GM12878 (cell line): ENCODE results near the gene AHCY. TPM values are rescaled to one million over a fixed set of nuclear protein-coding genes. Genes with fewer than 3 reads are reported as not detected.

Experiments used
- ATAC-seq: fragments of 200-7000 bp; cut with Tn5 transposase; 3 replicates; pipeline ENCODE4 v1.9.1; 2020; ENCODE audit warnings: mild to moderate bottlenecking, moderate library complexity
- BruUV-seq: library from RNA; stranded (reverse); fragments of 400-500 nt; replicated peaks from 2 replicates; lab custom pipeline; 2021; lab: Mats Ljungman, UMichigan
- CTCF ChIA-PET: fragments of 300-600 bp; sonication (Branson Sonifier 250); formaldehyde crosslinking; extraction: SDS; loops from one replicate; lab custom pipeline; 2021; ENCODE audit warnings: inconsistent platforms; lab: Yijun Ruan, JAX
- POLR2A ChIA-PET: fragments of 350-600 bp; formaldehyde crosslinking; extraction: SDS; loops from one replicate; lab custom pipeline; 2021; ENCODE audit warnings: inconsistent platforms; lab: Charles Lee
- RAD21 ChIA-PET: fragments of 300-600 bp; sonication (Branson Sonifier 250); formaldehyde crosslinking; loops from one replicate; lab custom pipeline; 2023; ENCODE audit warnings: antibody characterized with exemption; ENCODE audit not compliant: unreplicated experiment; lab: Charles Lee
- SMC1A ChIA-PET: fragments of 300-600 bp; sonication (Branson Sonifier 250); formaldehyde crosslinking; loops from one replicate; lab custom pipeline; 2023; ENCODE audit not compliant: unreplicated experiment, uncharacterized antibody; lab: Charles Lee
- DNase-seq: peaks from one replicate; pipeline ENCODE4 v3.0.0-alpha.2; 2011; ENCODE audit warnings: low read depth, low spot score
- FAIRE-seq: peaks from 3 replicates; lab custom pipeline; 2011; peaks lifted over from hg19 to GRCh38; lab: Jason Lieb, UNC
- H2AFZ ChIP-seq: 2 replicates; pipeline ENCODE4 v1.6.0; 2011; ENCODE audit warnings: low read depth, low read length, control low read depth; ENCODE audit not compliant: control insufficient read depth
- H3K27ac ChIP-seq: 2 replicates; pipeline ENCODE4 v1.5.1; 2011; ENCODE audit warnings: control low read depth; ENCODE audit not compliant: control insufficient read depth, insufficient read depth
- H3K27me3 ChIP-seq, 2 experiments: replicated peaks in 1 of 2; 2 replicates each; pipeline versions ENCODE4 v1.6.0 to v1.6.1; 2011; ENCODE audit warnings: low read length in 1 of 2; ENCODE audit not compliant: control insufficient read depth in 2 of 2, insufficient read depth in 2 of 2
- H3K36me3 ChIP-seq, 2 experiments: 2 replicates each; pipeline ENCODE4 v1.5.1; 2011; ENCODE audit warnings: low read length in 1 of 2; ENCODE audit not compliant: control insufficient read depth in 2 of 2, insufficient read depth in 2 of 2
- H3K4me1 ChIP-seq: 2 replicates; pipeline ENCODE4 v1.6.1; 2011; ENCODE audit warnings: mild to moderate bottlenecking, low read length, moderate library complexity, mixed read lengths; ENCODE audit not compliant: control insufficient read depth, insufficient read depth
- H3K4me2 ChIP-seq: 2 replicates; pipeline ENCODE4 v1.6.0; 2011; ENCODE audit warnings: control low read depth; ENCODE audit not compliant: control insufficient read depth, insufficient read depth
- H3K4me3 ChIP-seq: fragments of 200-600 bp; sonication (generic); 2 replicates; pipeline ENCODE4 v1.5.1; 2016
- H3K79me2 ChIP-seq: 2 replicates; pipeline ENCODE4 v1.6.0; 2011; ENCODE audit warnings: low read length; ENCODE audit not compliant: control insufficient read depth, insufficient read depth
- H3K9ac ChIP-seq: 2 replicates; pipeline ENCODE4 v1.8.0; 2011; ENCODE audit warnings: low read length, control low read depth, mixed read lengths; ENCODE audit not compliant: control insufficient read depth, insufficient read depth
- H3K9me3 ChIP-seq: replicated peaks from 3 replicates; pipeline ENCODE4 v1.5.1; 2011; ENCODE audit warnings: mild to moderate bottlenecking, low read length; ENCODE audit not compliant: control insufficient read depth, insufficient read depth
- H4K20me1 ChIP-seq: 2 replicates; pipeline ENCODE4 v1.6.0; 2011; ENCODE audit not compliant: control insufficient read depth, insufficient read depth
- ETV6 ChIP-seq, 2 experiments: fragments of 450-650 bp in 1 of 2; IDR thresholded peaks in 1 of 2; conservative IDR thresholded peaks in 1 of 2; 2 replicates each; pipeline ENCODE4 v1.6.1; 2014; ENCODE audit warnings: antibody characterized with exemption in 1 of 2, borderline replicate concordance in 1 of 2, low read depth in 1 of 2, mild to moderate bottlenecking in 1 of 2, moderate library complexity in 1 of 2
- GABPA ChIP-seq: IDR thresholded peaks from 2 replicates; pipeline ENCODE4 v1.6.1; 2014; ENCODE audit warnings: antibody characterized with exemption, low read depth, mild to moderate bottlenecking, inconsistent platforms
- HCFC1 ChIP-seq: fragments of 150-350 bp; IDR thresholded peaks from 2 replicates; pipeline ENCODE4 v1.6.1; 2014; ENCODE audit warnings: low read length
- HDGF ChIP-seq: fragments of 450-650 bp; IDR thresholded peaks from 2 replicates; pipeline ENCODE4 v1.6.1; 2016; ENCODE audit warnings: antibody characterized with exemption
- IKZF1 ChIP-seq: fragments of 450-650 bp; conservative IDR thresholded peaks from 2 replicates; pipeline ENCODE4 v1.6.1; 2017; ENCODE audit warnings: antibody characterized with exemption, mild to moderate bottlenecking
- IKZF2 ChIP-seq, 2 experiments: fragments of 450-650 bp; IDR thresholded peaks; 2 replicates each; pipeline ENCODE4 v1.6.1; 2017; ENCODE audit warnings: mild to moderate bottlenecking in 2 of 2, moderate library complexity in 2 of 2
- KDM1A ChIP-seq: fragments of 200-600 bp; sonication (generic); IDR thresholded peaks from 2 replicates; pipeline ENCODE4 v1.6.1; 2016; ENCODE audit warnings: borderline replicate concordance
- MEF2B ChIP-seq: fragments of 450-650 bp; IDR thresholded peaks from 2 replicates; pipeline ENCODE4 v1.6.1; 2018; ENCODE audit warnings: mild to moderate bottlenecking, moderate library complexity; ENCODE audit not compliant: partially characterized antibody, poor library complexity, severe bottlenecking
- NBN ChIP-seq: fragments of 450-650 bp; IDR thresholded peaks from 2 replicates; pipeline ENCODE4 v1.6.1; 2016
- NFYA ChIP-seq: IDR thresholded peaks from 2 replicates; pipeline ENCODE4 v1.6.1; 2011; ENCODE audit warnings: low read depth, mild to moderate bottlenecking, low read length, improper control_type of control experiment, borderline replicate concordance
- NFYB ChIP-seq: IDR thresholded peaks from 2 replicates; pipeline ENCODE4 v1.6.1; 2011; ENCODE audit warnings: low read depth, mild to moderate bottlenecking, low read length, improper control_type of control experiment, moderate library complexity; ENCODE audit not compliant: insufficient read depth
- POLR2AphosphoS2 ChIP-seq: IDR thresholded peaks from 2 replicates; pipeline ENCODE4 v1.6.1; 2011; ENCODE audit warnings: low read depth, mild to moderate bottlenecking, low read length, improper control_type of control experiment, moderate library complexity
- RELA ChIP-seq: fragments of 450-650 bp; IDR thresholded peaks from 2 replicates; pipeline ENCODE4 v1.8.0; 2014; ENCODE audit warnings: borderline replicate concordance; ENCODE audit not compliant: partially characterized antibody
- SMARCA5 ChIP-seq: fragments of 450-650 bp; IDR thresholded peaks from 2 replicates; pipeline ENCODE4 v1.6.1; 2017; ENCODE audit warnings: mild to moderate bottlenecking
- SMC3 ChIP-seq: IDR thresholded peaks from 2 replicates; pipeline ENCODE4 v1.6.1; 2011; ENCODE audit warnings: low read length, improper control_type of control experiment, borderline replicate concordance
- TCF7 ChIP-seq: IDR thresholded peaks from 2 replicates; pipeline ENCODE4 v1.6.1; 2014; ENCODE audit warnings: antibody characterized with exemption, borderline replicate concordance
- ZNF274 ChIP-seq: IDR thresholded peaks from one replicate; pipeline ENCODE4 v1.8.0; 2011; ENCODE audit not compliant: insufficient read length, insufficient read depth
- WGBS: methylation state at CpG from one replicate; pipeline ENCODE4 v1.1.6; 2016; ENCODE audit warnings: low lambda C conversion rate; ENCODE audit not compliant: insufficient replicate concordance, insufficient coverage; ENCODE audit errors: missing lambda C conversion rate; 5-methylcytosine and 5-hydroxymethylcytosine counted together
- in situ Hi-C: fragments of 300-500 bp; cut with MboI; formaldehyde crosslinking; loops from 9 replicates; pipeline ENCODE4 v1.14.3; 2018; ENCODE audit warnings: mixed read lengths
- intact Hi-C: fragments of 100-400 bp; cut with micrococcal nuclease; formaldehyde crosslinking; loops from one replicate; pipeline ENCODE4 v1.14.2; 2022; ENCODE audit not compliant: unreplicated experiment
- polyA plus RNA-seq, 11 experiments: library from polyadenylated mRNA; depleted of rRNA in 4 of 11; unstranded in 6 of 11; stranded (reverse) in 5 of 11; fragments of >200 nt; fragmentation: Nextera tagmentation in 4 of 11; fragmentation: Illumina TruSeq in 1 of 11; extraction: Ambion mirVana in 4 of 11; extraction: Trizol in 1 of 11; gene quantifications; 1 replicate in 1 of 11; 2 replicates in 10 of 11; pipeline versions ENCODE4 v1.2.1 to v1.2.3, GENCODE V29; 2011 to 2016; ENCODE audit warnings: inconsistent platforms in 2 of 11, missing spikeins in 2 of 11, low read depth in 1 of 11
- total RNA-seq, 4 experiments: library from RNA; depleted of rRNA in 3 of 4; stranded (reverse); fragments of >200 nt in 3 of 4; fragmentation: Illumina TruSeq in 1 of 4; extraction: Trizol in 1 of 4; gene quantifications; 2 replicates each; pipeline versions ENCODE4 v1.2.1 to v1.2.3, GENCODE V29; 2013 to 2021
- TF ChIP-seq, protein P1 (sequence below): fragments of 450-650 bp; IDR thresholded peaks from 2 replicates; pipeline ENCODE4 v1.6.1; 2016; ENCODE audit warnings: mild to moderate bottlenecking
- TF ChIP-seq, protein P2 (sequence below): fragments of 450-650 bp; formaldehyde crosslinking; IDR thresholded peaks from 2 replicates; pipeline ENCODE4 v1.4.0; 2020; ENCODE audit warnings: mild to moderate bottlenecking, moderate library complexity

Gene AHCY
- total and polyA plus RNA-seq, 10 of the 15 experiments (the other 5 are each of a cell fraction or from before 2014, with no cell fraction given) = 84.9 to 223 (median 181) TPM

DNA sequence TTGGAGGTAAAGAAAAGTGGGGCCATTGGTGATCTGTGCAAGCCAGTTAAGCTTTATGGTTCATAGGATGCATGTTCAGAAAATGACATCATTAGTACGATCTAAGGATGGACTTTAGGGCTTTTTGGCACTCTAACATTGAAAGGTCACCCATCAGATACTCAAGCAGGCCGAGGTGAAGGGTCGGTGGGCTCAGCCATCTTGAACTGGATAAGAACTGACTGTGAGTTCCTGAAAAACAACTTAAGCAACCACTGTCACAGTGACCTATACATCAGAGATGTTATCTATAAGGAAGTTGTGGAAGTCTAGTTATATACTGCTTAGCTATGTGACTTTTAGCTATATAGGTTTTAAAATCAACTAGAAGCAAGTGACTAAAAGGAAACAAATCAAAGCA lies 46.9 kb upstream of the AHCY start:
- no peaks in the 10 kb centered on the region for H3K79me2 ChIP-seq
- DNase-seq (no peak), FAIRE-seq (no peak), ATAC-seq (no peak)
- WGBS = 67% methylated on average over 3 of the region's 3 CpGs
- POLR2A ChIA-PET = interaction anchor here (0.5 to 1.3 kb wide), 3 partner anchors 12 to 13 kb away, joined by 3 to 7 read pairs (median 4); partner anchors contain the start of gene ITCH
- H3K27ac ChIP-seq = no peak overlapping the region
- no peak overlapping the region for H3K9ac ChIP-seq
- no peak overlapping the region for H2AFZ ChIP-seq
- in situ Hi-C loops = no loop called here
- no peaks in the 10 kb centered on the region for H4K20me1 ChIP-seq
- TF ChIP-seq SMARCA5 = no peak
- TF ChIP-seq, protein P1, sequence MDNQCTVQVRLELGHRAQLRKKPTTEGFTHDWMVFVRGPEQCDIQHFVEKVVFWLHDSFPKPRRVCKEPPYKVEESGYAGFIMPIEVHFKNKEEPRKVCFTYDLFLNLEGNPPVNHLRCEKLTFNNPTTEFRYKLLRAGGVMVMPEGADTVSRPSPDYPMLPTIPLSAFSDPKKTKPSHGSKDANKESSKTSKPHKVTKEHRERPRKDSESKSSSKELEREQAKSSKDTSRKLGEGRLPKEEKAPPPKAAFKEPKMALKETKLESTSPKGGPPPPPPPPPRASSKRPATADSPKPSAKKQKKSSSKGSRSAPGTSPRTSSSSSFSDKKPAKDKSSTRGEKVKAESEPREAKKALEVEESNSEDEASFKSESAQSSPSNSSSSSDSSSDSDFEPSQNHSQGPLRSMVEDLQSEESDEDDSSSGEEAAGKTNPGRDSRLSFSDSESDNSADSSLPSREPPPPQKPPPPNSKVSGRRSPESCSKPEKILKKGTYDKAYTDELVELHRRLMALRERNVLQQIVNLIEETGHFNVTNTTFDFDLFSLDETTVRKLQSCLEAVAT = no peak
- no peak for TF ChIP-seq MEF2B
- no peak for TF ChIP-seq ZNF274
- no peak for TF ChIP-seq ETV6 (conservative IDR thresholded peaks at IDR 0.05 in 1 of 2, IDR thresholded peaks at IDR 0.05 in 1 of 2; ENCODE audit: borderline replicate concordance in 1 of 2, low read depth in 1 of 2)
- no peak for TF ChIP-seq POLR2AphosphoS2
- TF ChIP-seq GABPA = no peak
- TF ChIP-seq, protein P2, sequence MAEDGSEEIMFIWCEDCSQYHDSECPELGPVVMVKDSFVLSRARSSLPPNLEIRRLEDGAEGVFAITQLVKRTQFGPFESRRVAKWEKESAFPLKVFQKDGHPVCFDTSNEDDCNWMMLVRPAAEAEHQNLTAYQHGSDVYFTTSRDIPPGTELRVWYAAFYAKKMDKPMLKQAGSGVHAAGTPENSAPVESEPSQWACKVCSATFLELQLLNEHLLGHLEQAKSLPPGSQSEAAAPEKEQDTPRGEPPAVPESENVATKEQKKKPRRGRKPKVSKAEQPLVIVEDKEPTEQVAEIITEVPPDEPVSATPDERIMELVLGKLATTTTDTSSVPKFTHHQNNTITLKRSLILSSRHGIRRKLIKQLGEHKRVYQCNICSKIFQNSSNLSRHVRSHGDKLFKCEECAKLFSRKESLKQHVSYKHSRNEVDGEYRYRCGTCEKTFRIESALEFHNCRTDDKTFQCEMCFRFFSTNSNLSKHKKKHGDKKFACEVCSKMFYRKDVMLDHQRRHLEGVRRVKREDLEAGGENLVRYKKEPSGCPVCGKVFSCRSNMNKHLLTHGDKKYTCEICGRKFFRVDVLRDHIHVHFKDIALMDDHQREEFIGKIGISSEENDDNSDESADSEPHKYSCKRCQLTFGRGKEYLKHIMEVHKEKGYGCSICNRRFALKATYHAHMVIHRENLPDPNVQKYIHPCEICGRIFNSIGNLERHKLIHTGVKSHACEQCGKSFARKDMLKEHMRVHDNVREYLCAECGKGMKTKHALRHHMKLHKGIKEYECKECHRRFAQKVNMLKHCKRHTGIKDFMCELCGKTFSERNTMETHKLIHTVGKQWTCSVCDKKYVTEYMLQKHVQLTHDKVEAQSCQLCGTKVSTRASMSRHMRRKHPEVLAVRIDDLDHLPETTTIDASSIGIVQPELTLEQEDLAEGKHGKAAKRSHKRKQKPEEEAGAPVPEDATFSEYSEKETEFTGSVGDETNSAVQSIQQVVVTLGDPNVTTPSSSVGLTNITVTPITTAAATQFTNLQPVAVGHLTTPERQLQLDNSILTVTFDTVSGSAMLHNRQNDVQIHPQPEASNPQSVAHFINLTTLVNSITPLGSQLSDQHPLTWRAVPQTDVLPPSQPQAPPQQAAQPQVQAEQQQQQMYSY (CRISPR knock-in tag) = no peak
- no peak for TF ChIP-seq SMC3
- TF ChIP-seq RELA = no peak
- TF ChIP-seq NFYA = no peak
- no peak for TF ChIP-seq HDGF
- TF ChIP-seq HCFC1 = no peak
- no peak for TF ChIP-seq IKZF1
- no peak for TF ChIP-seq TCF7
- TF ChIP-seq NBN = no peak
- no peak for TF ChIP-seq KDM1A
- TF ChIP-seq NFYB = no peak
- TF ChIP-seq IKZF2 (IDR thresholded peaks at IDR 0.05) = no peak
- RAD21 ChIA-PET = interaction anchor here (0.8 kb wide), 1 partner anchor 37 kb away, joined by 3 read pairs; no protein-coding TSS in a partner anchor
- intact Hi-C loops = no loop called here
- no peaks in the 10 kb centered on the region for H3K4me1 ChIP-seq
- no peak overlapping the region for H3K4me3 ChIP-seq
- CTCF ChIA-PET = interaction anchor here (0.8 to 0.9 kb wide), 2 partner anchors 37 to 265 kb away, joined by 3 to 6 read pairs; no protein-coding TSS in a partner anchor
- SMC1A ChIA-PET = interaction anchor here (1.3 kb wide), 1 partner anchor 12 kb away, joined by 3 read pairs; no protein-coding TSS in a partner anchor
- H3K9me3 ChIP-seq = no peaks in the 10 kb centered on the region
- H3K4me2 ChIP-seq = no peak overlapping the region
- BruUV-seq = no TSS peak
- H3K36me3 ChIP-seq = no peaks in the 10 kb centered on the region
- no peaks in the 10 kb centered on the region for H3K27me3 ChIP-seq
